ENCODE data around the gene SCLY.

- TF ChIP-seq CTCF (IDR thresholded peaks at IDR 0.05) (no peak), POLR2A (IDR thresholded peaks at IDR 0.05) (no peak)
These were observed 70.2 kb downstream of the SCLY start for GRCh38 chr2:238130696-238131628.
